Lung (tissue), 12 donors: ENCODE measurements around the gene NPDC1. TPM values are rescaled to one million over a fixed set of nuclear protein-coding genes. Genes with fewer than 3 reads are reported as not detected.

ENCODE experiments used
- ATAC-seq: fragments of 200-7000 bp; cut with Tn5 transposase; one replicate; pipeline ENCODE4 v1.9.1; 2020; ENCODE audit warnings: moderate number of reproducible peaks; ENCODE audit not compliant: insufficient read depth, low FRiP score
- DNase-seq, 3 donors: peaks; one replicate each; pipeline ENCODE4 v3.0.0-alpha.2; 2013 to 2017
- H3K27ac ChIP-seq, 2 donors: one replicate each; pipeline ENCODE4 v1.5.1; 2013; ENCODE audit warnings: mild to moderate bottlenecking in 2 of 2, moderate library complexity in 2 of 2, control low read depth in 1 of 2, inconsistent platforms in 1 of 2, low read depth in 1 of 2, low read length in 1 of 2
- H3K27me3 ChIP-seq, 3 donors: one replicate each; pipeline ENCODE4 v1.5.1; 2013; ENCODE audit warnings: low read length in 2 of 3; ENCODE audit not compliant: control insufficient read depth in 3 of 3, insufficient read depth in 3 of 3
- H3K36me3 ChIP-seq, 4 donors: one replicate each; pipeline ENCODE4 v1.5.1; 2013; ENCODE audit warnings: low read length in 4 of 4, mild to moderate bottlenecking in 1 of 4, moderate library complexity in 1 of 4; ENCODE audit not compliant: control insufficient read depth in 4 of 4, insufficient read depth in 4 of 4
- H3K4me1 ChIP-seq, 5 donors: one replicate each; pipeline ENCODE4 v1.5.1; 2013; ENCODE audit warnings: low read length in 5 of 5, mild to moderate bottlenecking in 2 of 5, moderate library complexity in 1 of 5; ENCODE audit not compliant: control insufficient read depth in 5 of 5, insufficient read depth in 5 of 5
- H3K4me3 ChIP-seq: one replicate; pipeline ENCODE4 v1.5.1; 2013; ENCODE audit warnings: mild to moderate bottlenecking, control low read depth, moderate library complexity
- H3K9ac ChIP-seq, 2 donors: one replicate each; pipeline ENCODE4 v1.5.1; 2013; ENCODE audit warnings: low read length in 2 of 2, control low read depth in 1 of 2; ENCODE audit not compliant: insufficient read depth in 1 of 2
- H3K9me3 ChIP-seq, 4 donors: one replicate each; pipeline ENCODE4 v1.5.1; 2013; ENCODE audit warnings: low read length in 3 of 4, mild to moderate bottlenecking in 1 of 4, moderate library complexity in 1 of 4; ENCODE audit not compliant: control insufficient read depth in 4 of 4, insufficient read depth in 3 of 4
- CTCF ChIP-seq: IDR thresholded peaks from 2 replicates; pipeline ENCODE4 v1.5.1; 2012; ENCODE audit warnings: mild to moderate bottlenecking; ENCODE audit errors: control extremely low read depth, extremely low read depth
- WGBS, 2 donors: extraction: QIAGEN DNeasy Blood & Tissue Kit; methylation state at CpG; one replicate each; pipeline ENCODE4 v1.1.7; 2013; 5-methylcytosine and 5-hydroxymethylcytosine counted together
- polyA plus RNA-seq, 2 donors: library from polyadenylated mRNA; stranded (reverse); fragments of 200-250 nt; gene quantifications; one replicate each; pipeline ENCODE4 v1.2.1, GENCODE V29; 2013
- total RNA-seq, 2 donors: library from RNA; depleted of rRNA in 1 of 2; stranded (reverse); fragments of >200 nt in 1 of 2; gene quantifications; one replicate each; pipeline ENCODE4 v1.2.1, GENCODE V29; 2014 to 2021
- donor health status: control.
- donor health status: control.
- donor health status: Bipolar disorder and iron deficiency.
- donor health status: healthy.
- donor health status: DM: yes; HTN: yes; CAD: no.

NPDC1 gene
- total and polyA plus RNA-seq, 4 donors: 28.7 to 99.3 (median 68.3) TPM

DNA sequence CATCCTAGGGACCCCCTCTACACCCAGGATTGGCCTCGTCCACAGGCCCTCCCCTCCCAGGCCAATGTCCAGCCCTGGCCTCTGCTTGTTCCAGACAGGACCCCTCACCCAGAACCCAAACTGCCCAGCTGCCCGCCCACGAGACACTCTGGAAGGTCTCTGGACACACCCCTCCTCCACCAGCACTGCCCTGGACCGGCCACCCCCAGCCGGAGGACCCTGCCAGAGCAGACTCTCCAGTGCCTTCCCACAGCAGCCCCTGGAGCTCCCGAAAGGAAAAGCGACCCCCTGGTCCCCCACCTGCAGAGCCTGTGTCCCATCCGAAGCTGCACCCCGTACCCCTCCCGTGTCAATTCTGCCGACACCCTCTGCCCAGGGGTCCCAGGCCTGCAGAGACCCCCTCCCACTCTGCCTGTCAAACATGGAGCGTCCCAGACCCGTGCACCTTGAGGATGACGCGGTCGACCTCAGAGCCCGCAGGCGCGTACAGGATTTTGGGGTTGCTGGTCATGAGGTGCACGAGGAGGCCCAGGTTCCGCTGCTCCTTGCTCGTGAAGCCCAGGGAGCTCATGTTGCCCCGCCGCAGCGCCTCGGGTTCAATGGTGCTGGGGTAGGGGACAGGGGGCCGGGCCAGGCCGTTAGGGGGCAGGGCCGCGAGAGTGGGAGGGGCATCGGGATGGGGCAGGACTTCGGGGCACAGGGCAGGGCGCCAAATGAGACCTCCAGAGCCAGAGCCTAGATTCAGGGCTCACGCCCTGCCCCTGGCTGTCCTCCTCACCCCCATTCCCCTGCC, 25.9 kb downstream of the NPDC1 start:
- Histone ChIP-seq H3K4me3 (no peak overlapping the region), H3K36me3 (peaks cover 0 to 30% (median 6%) of the 10 kb centered on the region in 4 donors), H3K4me1 (peaks cover 0 to 7% (median 0%) of the 10 kb centered on the region in 5 donors), H3K27me3 (no peaks in the 10 kb centered on the region), H3K9me3 (no peaks in the 10 kb centered on the region), H3K9ac (no peak overlapping the region), H3K27ac (no peak overlapping the region)
- ATAC-seq: no peak
- TF ChIP-seq CTCF: no peak
- DNase-seq: no peak
- WGBS, 2 donors: 95% methylated on average over 34 of the region's 34 CpGs

DNA sequence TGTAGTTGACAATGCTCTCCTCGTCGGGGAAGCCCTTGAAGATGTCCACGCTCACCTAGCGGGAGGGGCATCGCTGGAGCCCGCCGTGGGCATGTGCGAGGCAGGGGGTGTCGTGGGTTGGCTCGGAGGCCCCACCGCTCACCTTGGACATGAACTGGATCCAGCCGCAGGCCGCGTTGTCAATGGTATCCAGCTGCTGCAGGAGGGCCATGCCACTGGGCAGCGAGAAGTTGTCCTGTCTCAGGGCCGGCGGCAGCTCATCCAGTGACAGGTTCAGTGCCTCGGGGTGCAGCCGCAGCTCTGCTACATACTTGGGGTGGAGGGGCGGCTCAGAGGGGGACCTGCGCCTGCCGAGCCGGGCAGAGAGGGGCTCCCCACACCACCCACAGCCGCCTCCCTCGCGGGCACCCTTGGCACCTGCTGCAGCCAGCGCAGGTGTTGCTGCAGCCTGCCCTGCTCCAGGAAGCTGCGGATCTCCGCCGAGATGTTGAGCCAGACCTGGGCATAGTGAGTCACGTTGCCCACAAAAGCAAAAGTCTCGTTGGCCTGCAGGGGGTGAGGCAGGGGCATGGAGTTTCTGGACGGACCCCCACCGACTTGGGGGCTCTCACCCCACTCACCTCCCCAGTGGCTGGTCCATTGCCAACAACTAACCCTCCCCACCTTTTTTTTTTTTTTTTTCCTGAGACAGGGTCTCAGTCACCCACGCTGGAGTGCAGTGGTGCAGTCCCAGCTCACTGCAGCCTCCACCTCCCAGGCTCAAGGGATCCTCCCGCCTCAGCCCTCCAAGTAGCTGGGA, 27.0 kb downstream of the NPDC1 start:
- H3K4me1 ChIP-seq: peaks cover 0 to 7% (median 0%) of the 10 kb centered on the region in 5 donors
- DNase-seq: no peak
- H3K9me3 ChIP-seq: no peaks in the 10 kb centered on the region
- no peak overlapping the region for H3K9ac ChIP-seq
- ATAC-seq: no peak
- no peak for TF ChIP-seq CTCF
- no peak overlapping the region for H3K4me3 ChIP-seq
- H3K36me3 ChIP-seq: peaks cover 0 to 39% (median 6%) of the 10 kb centered on the region in 4 donors
- WGBS, 2 donors: 90 to 94% methylated on average over 35 to 36 of the region's 36 CpGs
- no peak overlapping the region for H3K27ac ChIP-seq
- H3K27me3 ChIP-seq: no peaks in the 10 kb centered on the region

GRCh38 chr9:137017791-137018497, 28.0 kb downstream of the NPDC1 start:
- Histone ChIP-seq H3K4me1 (no peaks in the 10 kb centered on the region), H3K4me3 (no peak overlapping the region), H3K9ac (no peak overlapping the region), H3K9me3 (no peaks in the 10 kb centered on the region), H3K36me3 (peaks cover 0 to 46% (median 6%) of the 10 kb centered on the region in 4 donors), H3K27ac (no peak overlapping the region), H3K27me3 (no peaks in the 10 kb centered on the region)
- ATAC-seq (no peak), DNase-seq (no peak)
- TF ChIP-seq CTCF: no peak
- WGBS, 2 donors: 91 to 92% methylated on average over 42 to 45 of the region's 45 CpGs
